Keratinocyte (primary cell): ENCODE measurements around the gene IFI27. TPM values are rescaled to one million over a fixed set of nuclear protein-coding genes. Genes with fewer than 3 reads are reported as not detected.

ENCODE experiments used
- DNase-seq: peaks from one replicate; pipeline ENCODE4 v3.0.0-alpha.2; 2011; ENCODE audit warnings: low read depth, missing footprints, low spot score
- FAIRE-seq: peaks from 2 replicates; lab custom pipeline; 2011; peaks lifted over from hg19 to GRCh38; lab: Jason Lieb, UNC
- H2AFZ ChIP-seq: 2 replicates; pipeline ENCODE4 v1.6.0; 2012; ENCODE audit warnings: low read length, control low read depth, inconsistent platforms; ENCODE audit not compliant: control insufficient read depth
- H3K27ac ChIP-seq: 2 replicates; pipeline ENCODE4 v1.5.1; 2011; ENCODE audit warnings: low read length; ENCODE audit not compliant: control insufficient read depth, insufficient read depth
- H3K27me3 ChIP-seq: 3 replicates; pipeline ENCODE4 v1.6.0; 2011; ENCODE audit warnings: low read length; ENCODE audit not compliant: control insufficient read depth, insufficient read depth; ENCODE audit errors: extremely low read depth
- H3K36me3 ChIP-seq, 2 experiments: 2 replicates in 1 of 2; 3 replicates in 1 of 2; pipeline ENCODE4 v1.5.1; 2011; ENCODE audit warnings: low read length in 2 of 2, mild to moderate bottlenecking in 1 of 2; ENCODE audit not compliant: control insufficient read depth in 2 of 2, insufficient read depth in 2 of 2; ENCODE audit errors: extremely low read depth in 1 of 2
- H3K4me1 ChIP-seq: 3 replicates; pipeline ENCODE4 v1.5.1; 2011; ENCODE audit warnings: low read length; ENCODE audit not compliant: control insufficient read depth, insufficient read depth; ENCODE audit errors: extremely low read depth
- H3K4me2 ChIP-seq: 3 replicates; pipeline ENCODE4 v1.6.0; 2011; ENCODE audit warnings: low read depth, low read length; ENCODE audit not compliant: control insufficient read depth, insufficient read depth; ENCODE audit errors: extremely low read depth
- H3K4me3 ChIP-seq, 3 experiments: fragments of 200-600 bp in 1 of 3; sonication (generic) in 1 of 3; 2 replicates in 2 of 3; 3 replicates in 1 of 3; pipeline ENCODE4 v1.5.1; 2011 to 2016; ENCODE audit warnings: low read length in 3 of 3, mild to moderate bottlenecking in 3 of 3, control low read depth in 2 of 3, inconsistent platforms in 1 of 3, low read depth in 1 of 3, mixed read lengths in 1 of 3, mixed run types in 1 of 3, moderate library complexity in 1 of 3; ENCODE audit not compliant: control insufficient read depth in 2 of 3, insufficient read depth in 2 of 3; ENCODE audit errors: extremely low read depth in 1 of 3
- H3K79me2 ChIP-seq: 2 replicates; pipeline ENCODE4 v1.6.0; 2012; ENCODE audit warnings: low read length; ENCODE audit not compliant: control insufficient read depth, insufficient read depth
- H3K9ac ChIP-seq: 3 replicates; pipeline ENCODE4 v1.6.0; 2011; ENCODE audit warnings: low read length; ENCODE audit not compliant: control insufficient read depth, insufficient read depth; ENCODE audit errors: extremely low read depth
- H3K9me1 ChIP-seq: 3 replicates; pipeline ENCODE4 v1.6.0; 2011; ENCODE audit warnings: low read length; ENCODE audit not compliant: control insufficient read depth, insufficient read depth; ENCODE audit errors: extremely low read depth
- H3K9me3 ChIP-seq: 2 replicates; pipeline ENCODE4 v1.5.1; 2012; ENCODE audit warnings: low read depth, low read length; ENCODE audit not compliant: control insufficient read depth
- H4K20me1 ChIP-seq: 3 replicates; pipeline ENCODE4 v1.6.0; 2011; ENCODE audit warnings: low read length; ENCODE audit not compliant: control insufficient read depth, insufficient read depth; ENCODE audit errors: extremely low read depth
- CTCF ChIP-seq, 3 experiments: IDR thresholded peaks in 1 of 3; conservative IDR thresholded peaks in 1 of 3; optimal IDR thresholded peaks in 1 of 3; 2 replicates in 2 of 3; 3 replicates in 1 of 3; pipeline versions ENCODE3 to v1.5.1; 2011; ENCODE audit warnings: low read length in 3 of 3, mild to moderate bottlenecking in 3 of 3, moderate library complexity in 2 of 3, control low read depth in 1 of 3, inconsistent platforms in 1 of 3; ENCODE audit not compliant: insufficient read depth in 2 of 3; ENCODE audit errors: extremely low read depth in 1 of 3
- EZH2 ChIP-seq: IDR thresholded peaks from one replicate; pipeline ENCODE4 v1.6.1; 2012; ENCODE audit warnings: inconsistent platforms, mild to moderate bottlenecking, low read length, moderate library complexity
- dilution Hi-C: fragments of 300-500 bp; cut with MboI; formaldehyde crosslinking; loops from one replicate; pipeline ENCODE4 v1.7.0; 2020; ENCODE audit warnings: low sequenced_read_pairs; ENCODE audit not compliant: extremely low pct_ligation_motif_present
- polyA plus RNA-seq, 5 experiments: library from polyadenylated mRNA; depleted of rRNA in 3 of 5; stranded (reverse) in 3 of 5; stranded (forward) in 1 of 5; unstranded in 1 of 5; fragments of >200 nt; gene quantifications; 1 replicate in 1 of 5; 2 replicates in 3 of 5; 3 replicates in 1 of 5; pipeline versions ENCODE4 v1.2.1 to v1.2.3, GENCODE V29; 2011 to 2012; ENCODE audit warnings: missing spikeins in 2 of 5, low read depth in 1 of 5, low replicate concordance in 1 of 5

The IFI27 gene
- polyA plus RNA-seq, 1 donor (not counting 4 experiments of a cell fraction or from before 2014, with no cell fraction given): 1,132 TPM

- DNase-seq (no peak), FAIRE-seq (no peak)
- H3K79me2 ChIP-seq: no peaks in the 10 kb centered on the region
- H3K4me3 ChIP-seq: no peak overlapping the region
- H3K9me1 ChIP-seq: no peaks in the 10 kb centered on the region
- TF ChIP-seq EZH2: no peak
- TF ChIP-seq CTCF (optimal IDR thresholded peaks at IDR 0.05 in 1 of 3, IDR thresholded peaks at IDR 0.05 in 1 of 3, conservative IDR thresholded peaks at IDR 0.05 in 1 of 3; ENCODE audit: extremely low read depth in 1 of 3, insufficient read depth in 2 of 3, low read length in 3 of 3): no peak
- no peaks in the 10 kb centered on the region for H3K27me3 ChIP-seq
- no peaks in the 10 kb centered on the region for H3K36me3 ChIP-seq
- no peaks in the 10 kb centered on the region for H3K4me1 ChIP-seq
- no peaks in the 10 kb centered on the region for H3K9me3 ChIP-seq
- no peak overlapping the region for H3K27ac ChIP-seq
- H4K20me1 ChIP-seq: no peaks in the 10 kb centered on the region
- H3K9ac ChIP-seq: no peak overlapping the region
- dilution Hi-C loops: no loop called here
- H3K4me2 ChIP-seq: no peak overlapping the region
- no peak overlapping the region for H2AFZ ChIP-seq
Measured at GRCh38 chr14:94103554-94104150, 6.9 kb upstream of the IFI27 start.

- Histone ChIP-seq H3K9me3 (no peaks in the 10 kb centered on the region), H3K9me1 (no peaks in the 10 kb centered on the region), H3K9ac (no peak overlapping the region), H3K79me2 (no peaks in the 10 kb centered on the region), H3K4me1 (peaks cover 4% of the 10 kb centered on the region), H3K36me3 (no peaks in the 10 kb centered on the region), H3K27me3 (no peaks in the 10 kb centered on the region), H3K4me3 (no peak overlapping the region), H3K4me2 (no peak overlapping the region), H2AFZ (no peak overlapping the region), H4K20me1 (no peaks in the 10 kb centered on the region), H3K27ac (no peak overlapping the region)
- FAIRE-seq: no peak
- dilution Hi-C loops: no loop called here
- TF ChIP-seq CTCF (optimal IDR thresholded peaks at IDR 0.05 in 1 of 3, IDR thresholded peaks at IDR 0.05 in 1 of 3, conservative IDR thresholded peaks at IDR 0.05 in 1 of 3; ENCODE audit: extremely low read depth in 1 of 3, insufficient read depth in 2 of 3, low read length in 3 of 3) (no peak), EZH2 (no peak)
- DNase-seq: no peak
Measured at GRCh38 chr14:94104731-94105130, 5.8 kb upstream of the IFI27 start.
